HG03521 (cell line): ENCODE results near the gene RELT.

Experiments used
- ATAC-seq: cut with Tn5 transposase; IDR thresholded peaks from one replicate; pipeline ENCODE4 v1.9.1; 2021; ENCODE audit warnings: mild to moderate bottlenecking, moderate library complexity; ENCODE audit not compliant: unreplicated experiment

Gene RELT

DNA sequence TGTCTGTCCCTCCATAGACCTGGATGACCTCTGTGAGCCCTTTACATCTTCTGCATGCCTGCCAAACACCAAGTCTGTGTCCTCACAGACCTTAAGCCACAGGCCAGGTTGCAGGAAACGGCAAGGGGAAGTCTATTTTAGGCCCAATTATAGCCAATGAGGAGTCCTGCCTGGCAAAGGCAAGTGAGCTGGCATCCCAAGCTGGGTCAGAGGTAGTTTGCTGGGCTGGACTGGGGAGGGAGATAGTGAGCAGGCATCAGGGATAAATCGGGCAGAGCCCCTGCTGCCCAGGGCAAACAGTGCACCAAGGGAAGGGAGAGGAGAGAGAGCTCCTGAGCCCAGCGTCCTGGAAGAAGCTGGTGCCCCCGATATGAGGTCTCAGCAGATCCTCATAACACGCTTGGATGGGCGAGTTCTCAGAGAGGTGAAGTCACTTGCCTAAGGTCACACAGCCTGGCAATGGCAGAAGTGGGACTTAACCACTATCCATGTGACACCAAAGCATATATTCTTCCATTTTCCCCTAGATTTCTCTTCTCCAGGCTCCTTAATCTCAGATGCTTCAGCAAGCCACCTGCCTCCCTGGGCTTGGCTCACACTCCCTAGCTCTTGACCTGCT lies 3.7 kb upstream of the RELT start:
- ATAC-seq, result no peak

DNA sequence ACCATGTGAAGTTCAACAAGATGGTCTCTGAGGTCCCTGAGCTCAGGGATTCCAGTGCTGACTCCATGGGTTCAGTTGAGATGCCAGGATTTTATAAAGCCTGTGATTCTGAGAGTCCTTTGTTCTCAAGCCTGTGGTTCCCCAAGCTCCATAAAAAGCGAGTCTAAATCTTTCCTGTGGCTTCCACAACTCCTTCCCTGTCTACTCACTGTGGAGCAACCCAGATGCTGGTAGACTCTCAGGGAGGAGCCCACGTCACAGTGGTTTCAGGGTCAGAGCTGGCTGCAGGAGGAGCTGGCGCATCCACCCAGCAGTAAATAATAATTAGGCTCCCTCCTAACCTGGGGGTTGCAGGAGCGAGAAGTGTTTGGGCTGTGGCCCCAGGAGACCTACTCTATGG lies 2.0 kb upstream of the RELT start:
- ATAC-seq, result no peak

DNA sequence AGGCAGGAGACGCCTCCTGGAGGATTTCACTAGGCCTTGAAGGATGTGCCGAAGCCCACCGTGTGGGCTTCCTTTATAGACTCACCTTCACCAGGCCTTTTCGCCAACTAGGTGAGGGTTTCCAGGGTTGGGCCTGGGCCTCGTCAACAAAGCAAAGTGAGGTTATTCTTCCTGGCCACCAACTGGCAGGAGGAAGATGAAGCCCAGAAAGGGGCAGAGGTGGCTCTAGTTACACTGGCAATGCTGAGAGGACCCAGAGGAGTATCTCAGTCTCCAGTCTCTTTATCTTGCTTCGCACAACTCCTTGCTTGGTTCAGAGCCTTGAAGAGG lies 404 bp upstream of the RELT start:
- ATAC-seq, result no peak

DNA sequence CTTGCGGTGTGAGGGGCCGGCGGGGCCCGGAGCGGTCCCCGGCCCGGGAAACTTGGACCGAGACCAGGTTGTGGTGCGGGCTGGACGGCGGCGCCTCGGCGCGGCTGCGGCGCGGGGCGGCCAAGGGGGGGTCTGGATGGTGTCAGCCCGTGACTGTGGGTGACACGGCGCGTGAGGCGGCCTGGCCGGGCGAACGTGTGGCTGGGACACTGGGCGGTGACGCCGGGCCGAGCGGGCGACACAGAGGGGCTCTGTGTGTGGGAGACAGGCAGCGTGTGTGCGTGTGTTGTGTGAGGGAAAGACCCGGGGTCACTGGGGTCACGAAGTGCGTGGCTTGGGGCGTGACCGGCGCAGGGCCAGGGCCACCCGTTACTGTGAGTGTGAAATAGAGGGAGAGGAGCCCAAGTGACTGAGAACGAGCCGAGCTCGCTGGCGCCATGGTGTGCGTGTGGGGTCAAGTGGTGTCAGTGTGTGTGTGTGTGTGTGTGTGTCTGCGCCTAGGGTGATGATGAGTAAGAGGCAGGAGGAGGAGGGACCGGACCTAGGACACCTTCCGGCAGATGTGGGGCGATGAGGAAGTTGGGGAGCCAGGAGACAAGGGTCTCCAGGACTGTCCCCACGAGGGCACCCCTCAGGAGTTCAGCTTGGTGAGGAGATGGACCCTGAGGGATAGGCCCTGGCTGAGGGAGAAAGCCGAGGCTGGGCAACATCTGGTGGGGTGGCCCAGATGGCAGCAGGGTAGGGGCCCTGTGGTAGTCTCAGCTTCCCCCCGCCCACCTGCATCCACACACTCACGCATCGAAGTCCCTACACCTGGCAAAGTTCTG lies 817 bp downstream of the RELT start:
- peak; percentile 21 for ATAC-seq

DNA sequence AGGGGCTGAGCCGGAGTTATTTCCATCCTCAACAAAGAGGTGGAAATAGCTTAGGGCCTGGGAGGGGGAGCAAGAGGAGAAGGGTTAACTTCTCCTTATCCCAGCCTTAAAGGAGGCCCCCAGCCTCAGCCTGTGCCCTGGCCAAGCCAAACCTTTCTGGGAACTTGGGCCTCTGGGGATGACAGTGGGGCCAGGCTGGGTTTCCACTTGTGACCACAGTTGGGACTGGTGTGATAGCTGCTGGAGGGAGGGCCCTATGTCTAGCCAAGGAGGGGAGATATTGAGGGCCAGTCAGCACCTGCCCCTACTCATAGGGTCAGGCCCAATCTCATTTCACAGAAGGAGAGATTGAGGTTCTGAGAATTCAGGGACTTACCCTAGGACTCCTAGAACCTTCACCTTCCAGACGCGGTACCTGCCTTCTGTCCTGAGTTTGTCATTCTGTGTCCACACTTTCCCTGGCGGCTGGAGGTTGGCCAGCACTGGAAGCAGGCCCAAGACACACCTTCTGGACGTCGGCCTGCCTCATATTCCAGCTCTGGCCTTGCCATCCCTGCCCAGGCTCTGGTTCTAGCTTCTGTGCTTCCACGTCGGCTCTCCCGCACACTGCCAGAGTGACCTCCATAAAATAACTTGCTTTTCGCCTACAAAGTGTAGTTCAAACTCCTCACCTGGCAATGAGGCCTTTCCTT lies 3.1 kb downstream of the RELT start:
- ATAC-seq, result no peak

DNA sequence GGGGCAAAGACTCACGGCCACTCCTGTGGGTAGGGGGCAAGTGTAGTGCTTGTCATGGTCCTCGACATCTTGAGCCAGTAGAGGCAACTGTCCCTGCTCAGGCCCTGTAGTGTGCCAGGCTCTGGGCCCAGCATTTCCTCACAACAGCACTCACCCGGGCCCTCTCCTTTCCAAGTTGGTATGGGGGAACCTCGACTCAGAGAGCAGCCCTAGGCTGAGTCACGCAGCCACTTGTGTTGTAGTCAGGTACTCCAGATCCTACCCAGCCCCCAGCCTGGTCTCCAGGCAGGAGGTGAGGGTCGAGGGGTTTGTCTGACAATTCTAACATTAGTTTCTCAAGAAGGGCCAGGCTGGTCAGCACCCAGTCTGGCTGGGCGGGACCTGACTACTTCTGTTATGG lies 4.1 kb downstream of the RELT start:
- no peak for ATAC-seq

DNA sequence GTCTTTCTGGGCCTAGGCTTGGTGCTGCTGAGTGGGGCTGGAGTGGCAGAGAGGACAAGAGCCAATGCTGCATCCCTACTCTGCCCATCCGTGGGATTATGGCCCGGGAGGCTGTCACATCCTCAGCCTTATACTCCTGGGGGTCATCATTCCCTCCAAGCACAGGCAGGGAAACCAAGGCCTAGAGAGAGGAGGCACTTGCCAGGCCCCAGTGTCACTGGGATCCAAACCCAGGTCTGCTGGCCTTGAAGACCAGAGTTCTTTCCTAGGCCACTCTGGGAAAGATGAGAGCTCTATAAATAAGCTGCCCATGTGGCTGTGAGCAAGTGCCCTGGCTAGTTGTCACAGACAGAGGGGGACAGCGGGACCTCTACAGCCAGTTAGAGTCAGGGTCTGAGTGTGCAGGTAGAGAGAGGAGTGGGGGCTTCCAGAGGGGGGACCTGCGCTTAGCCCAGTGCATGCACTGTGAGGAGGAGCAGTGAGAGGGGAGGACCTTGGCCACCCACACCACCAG lies 4.8 kb downstream of the RELT start:
- ATAC-seq, result no peak

DNA sequence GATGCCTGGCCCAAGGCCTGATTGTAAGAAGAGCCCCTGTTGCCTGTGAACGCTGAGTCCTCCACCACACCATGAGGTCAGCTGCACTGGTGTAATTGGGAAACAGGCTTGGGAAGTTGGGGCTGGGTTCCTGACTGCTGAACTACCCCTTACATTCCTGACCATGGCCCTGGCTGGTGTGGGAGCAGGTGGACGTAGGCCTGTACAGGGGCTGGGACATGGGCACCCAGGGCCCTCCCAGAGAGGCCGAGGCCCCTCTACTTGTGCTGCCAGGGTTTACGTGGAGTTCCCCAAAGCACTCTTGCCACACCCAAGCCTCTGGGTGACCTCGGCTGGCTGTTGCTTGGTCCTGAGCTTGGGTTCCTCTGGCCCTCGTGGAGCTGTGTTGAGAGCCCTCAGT lies 5.4 kb downstream of the RELT start:
- no peak for ATAC-seq

DNA sequence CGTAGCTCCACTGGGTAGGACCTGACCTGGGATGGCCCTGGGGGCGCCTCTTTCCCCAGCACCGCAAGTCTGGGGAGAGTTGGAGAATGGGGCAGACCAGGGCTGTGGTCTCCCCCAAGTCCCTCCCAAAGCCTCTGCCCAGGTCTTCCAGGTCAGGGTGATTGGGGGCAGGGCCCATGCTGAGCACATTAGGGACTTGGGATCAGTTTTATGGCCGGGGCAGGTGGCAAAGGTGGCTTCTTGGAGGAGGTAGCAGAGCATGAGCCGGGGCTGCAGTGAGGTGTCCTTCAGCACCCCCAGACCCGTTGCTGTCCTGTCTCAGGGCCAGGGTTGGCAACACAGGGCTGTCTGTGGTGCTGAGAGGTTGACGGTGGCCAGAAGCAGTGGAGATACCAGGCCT lies 6.0 kb downstream of the RELT start:
- no peak for ATAC-seq

DNA sequence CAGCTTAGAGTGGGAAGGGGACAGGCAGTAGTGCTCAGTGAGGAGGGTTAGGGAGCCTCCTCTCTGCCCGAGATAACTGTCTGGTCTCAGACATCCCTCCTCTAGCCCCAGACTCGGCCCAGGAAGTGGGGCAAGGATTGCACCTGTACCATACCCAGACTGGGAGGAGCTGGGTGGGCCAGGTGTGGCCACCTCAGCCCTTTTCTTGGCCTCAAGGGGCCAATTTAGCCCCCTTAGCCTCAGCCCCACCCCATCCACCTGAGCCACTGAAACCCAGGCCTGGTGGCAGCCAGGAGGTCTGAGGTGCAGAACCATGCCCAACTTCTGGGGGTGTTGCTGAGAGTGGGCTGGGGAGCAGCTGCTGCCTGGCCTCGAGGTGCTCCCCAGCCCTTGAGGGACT lies 6.5 kb downstream of the RELT start:
- no peak for ATAC-seq

DNA sequence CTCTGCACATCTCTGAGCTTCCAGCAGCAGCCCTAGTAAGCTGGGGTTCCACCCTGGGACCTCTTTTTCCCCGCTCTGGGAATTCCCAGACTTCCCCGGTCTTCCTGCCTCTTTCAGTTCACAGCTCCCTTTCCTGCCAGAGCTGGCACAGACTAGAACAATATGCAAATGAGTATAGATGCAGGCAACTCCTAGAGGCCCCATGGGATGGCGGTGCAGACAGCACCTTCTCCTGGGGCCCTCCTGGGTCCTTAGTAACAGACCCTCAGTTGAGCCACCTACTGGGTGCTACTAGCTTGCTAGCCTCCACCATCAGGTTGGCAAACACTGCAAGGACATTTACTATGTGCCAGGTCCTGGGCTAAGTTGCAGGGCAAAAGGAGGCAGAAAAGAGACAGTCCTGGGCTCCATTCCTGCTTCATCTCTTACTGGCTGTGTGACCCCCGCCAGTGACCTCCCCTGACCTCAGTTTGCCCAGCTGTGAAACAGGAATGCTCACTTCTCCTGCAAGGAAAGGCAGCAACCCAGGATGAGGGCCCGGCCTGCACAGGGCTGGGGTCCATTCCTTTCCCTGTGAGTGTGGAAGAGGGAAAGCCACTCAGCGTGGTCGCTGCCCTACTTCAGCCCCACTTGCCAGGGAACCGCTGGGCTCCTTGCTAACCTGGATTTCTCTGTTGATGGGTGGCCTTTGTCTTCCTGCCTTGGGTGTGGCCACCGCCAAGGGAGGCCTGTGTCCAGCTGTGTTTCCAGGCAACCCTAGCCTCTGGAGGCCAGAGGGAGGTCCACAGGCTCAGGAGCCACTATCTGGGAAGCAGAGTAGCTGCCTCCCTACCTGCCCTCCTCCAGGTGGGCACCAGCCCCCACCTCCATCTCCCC lies 7.3 kb downstream of the RELT start:
- no peak for ATAC-seq

DNA sequence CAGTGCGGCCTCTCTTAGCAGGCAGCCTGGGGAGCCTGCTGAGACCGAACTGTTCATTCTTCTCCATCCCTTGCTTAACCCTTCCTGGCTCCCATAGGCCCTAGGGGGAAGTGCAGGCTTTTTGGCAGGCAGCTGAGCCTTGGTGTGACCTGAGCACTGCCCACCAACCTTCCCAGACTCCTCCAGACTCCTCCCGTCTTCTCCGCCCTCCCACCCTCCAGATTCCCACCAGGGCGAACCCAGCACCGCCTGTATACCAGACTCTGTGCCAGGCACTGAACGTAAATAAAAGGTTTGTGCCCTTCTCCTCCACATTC lies 7.9 kb downstream of the RELT start:
- no peak for ATAC-seq

DNA sequence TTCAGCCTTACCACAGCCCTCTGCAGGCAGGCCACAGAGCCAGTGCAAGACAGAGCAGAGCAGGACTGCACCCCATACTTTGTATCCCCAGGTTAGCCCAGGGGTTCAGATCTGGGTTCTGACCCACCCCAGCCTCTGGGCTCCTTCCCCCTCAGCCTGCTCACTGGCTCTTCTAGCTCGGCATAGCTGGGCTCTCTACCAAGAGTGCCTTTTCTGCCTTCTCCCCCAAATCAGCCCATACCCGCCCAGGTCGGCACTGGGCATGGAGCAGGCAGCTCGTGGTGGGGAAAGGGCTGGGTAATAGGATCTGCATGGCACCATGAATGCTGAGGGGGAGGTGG lies 8.3 kb downstream of the RELT start:
- ATAC-seq, result no peak

DNA sequence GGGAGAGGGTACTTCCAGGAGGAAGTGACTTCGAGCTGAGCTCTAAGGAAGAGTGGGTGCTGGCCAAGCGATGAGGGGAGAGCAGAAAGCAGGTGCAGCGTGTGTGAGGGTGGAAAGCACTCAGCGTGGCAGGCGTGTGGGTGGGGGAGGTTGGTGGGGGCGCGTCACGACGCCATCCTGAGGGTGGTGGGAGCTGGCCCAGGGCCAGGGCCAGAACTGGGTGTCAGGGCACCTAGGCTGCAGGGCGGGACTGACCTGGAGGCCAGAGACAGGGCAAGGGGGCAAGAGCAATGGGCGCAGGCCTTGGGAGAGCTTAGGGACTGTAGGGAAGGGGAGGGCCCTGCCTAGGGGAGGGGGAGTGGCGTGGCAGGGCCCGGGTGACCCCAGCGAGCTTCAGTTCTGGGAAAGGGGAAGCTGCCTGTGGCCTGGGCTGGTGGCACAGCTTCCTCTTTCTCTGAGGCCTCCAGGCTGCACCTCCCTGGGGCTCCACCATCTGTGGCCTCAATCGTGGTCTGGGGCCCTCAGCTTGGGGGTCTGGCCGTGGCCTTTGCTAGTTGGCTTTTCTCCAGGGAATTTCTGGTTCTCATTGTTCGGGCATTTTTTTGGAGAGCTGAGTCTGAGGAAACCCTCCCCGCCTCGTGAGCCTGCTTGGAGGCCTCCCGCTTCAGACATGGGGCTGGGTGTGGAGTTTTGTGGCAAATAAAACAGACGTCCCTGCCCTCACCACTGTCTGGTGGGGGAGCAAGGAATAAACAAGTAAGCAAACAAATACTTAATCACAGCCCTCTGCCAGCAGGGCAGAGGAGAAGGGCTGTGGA lies 8.9 kb downstream of the RELT start:
- ATAC-seq, result peak; percentile 42

DNA sequence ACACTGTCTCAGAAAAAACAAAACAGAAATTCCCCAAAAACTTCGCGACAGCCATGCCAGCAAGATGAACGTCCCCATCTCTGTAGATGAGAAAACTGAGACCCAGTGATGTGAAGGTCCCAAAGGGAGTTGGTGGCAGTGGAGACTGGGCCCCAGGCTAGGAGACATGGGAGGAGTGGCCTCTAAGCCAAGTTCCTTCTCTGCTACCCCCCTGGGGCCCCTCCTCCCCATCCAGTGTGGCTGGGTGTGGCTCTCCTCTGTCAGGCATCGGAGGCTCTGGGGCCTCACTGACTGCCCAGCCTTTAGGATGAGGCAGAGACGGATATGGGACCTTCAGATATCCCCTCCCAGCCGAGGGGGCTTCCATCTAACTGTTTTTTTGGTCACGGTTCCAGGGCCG lies 9.8 kb downstream of the RELT start:
- no peak for ATAC-seq

DNA sequence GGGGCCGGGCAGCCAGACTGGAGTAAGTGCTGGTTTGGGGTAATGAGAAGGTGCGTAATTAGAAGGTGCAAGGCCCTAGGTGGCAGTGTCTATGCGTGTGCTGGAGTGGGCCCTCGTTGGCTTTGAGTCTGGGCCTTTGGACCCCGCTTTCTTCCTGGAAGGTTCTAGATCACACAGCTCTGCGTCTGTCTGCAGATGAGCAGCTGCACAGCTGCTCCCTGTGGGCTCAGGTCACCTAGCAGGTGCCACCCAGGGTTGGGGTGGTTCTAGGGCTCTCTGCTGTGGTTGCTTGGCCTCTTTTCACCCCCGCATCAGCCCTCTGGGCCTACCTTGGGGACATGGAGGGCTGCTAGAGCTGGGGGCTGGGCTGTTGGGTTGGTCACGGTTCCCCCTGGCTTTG lies 10.3 kb downstream of the RELT start:
- ATAC-seq, result no peak

DNA sequence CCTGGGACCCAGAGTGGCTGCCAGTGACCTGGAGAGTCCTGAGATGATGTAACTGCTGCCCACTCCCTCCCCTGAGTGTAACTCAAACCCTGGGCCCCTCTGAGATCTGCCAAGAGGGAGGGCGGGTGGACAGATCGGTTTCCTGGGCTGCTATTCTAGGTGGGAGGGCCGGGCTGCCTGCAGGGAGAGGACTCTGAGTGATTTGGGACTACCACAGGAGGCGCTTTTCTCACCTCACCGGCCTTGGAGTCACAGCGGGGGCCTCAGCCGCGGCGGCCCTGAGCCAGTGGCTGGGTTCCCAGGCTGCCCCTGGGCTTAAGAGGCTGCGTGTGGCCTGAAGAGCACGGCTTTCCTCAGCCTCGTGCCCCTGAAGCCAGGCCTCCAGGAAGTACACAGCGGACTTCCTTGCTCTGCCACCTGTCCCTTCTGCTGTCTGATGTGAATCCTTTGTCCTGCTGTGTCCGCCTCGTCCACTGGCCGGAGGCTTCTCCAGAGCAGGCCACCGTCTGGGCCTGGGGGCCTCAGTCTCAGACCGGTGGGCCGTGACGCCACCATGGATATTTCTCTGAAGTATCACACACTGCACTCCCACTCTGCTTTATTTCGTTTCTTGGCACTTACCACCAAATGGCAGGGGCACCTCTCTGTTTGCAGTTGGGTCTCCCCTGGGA lies 11.5 kb downstream of the RELT start:
- ATAC-seq, result no peak

DNA sequence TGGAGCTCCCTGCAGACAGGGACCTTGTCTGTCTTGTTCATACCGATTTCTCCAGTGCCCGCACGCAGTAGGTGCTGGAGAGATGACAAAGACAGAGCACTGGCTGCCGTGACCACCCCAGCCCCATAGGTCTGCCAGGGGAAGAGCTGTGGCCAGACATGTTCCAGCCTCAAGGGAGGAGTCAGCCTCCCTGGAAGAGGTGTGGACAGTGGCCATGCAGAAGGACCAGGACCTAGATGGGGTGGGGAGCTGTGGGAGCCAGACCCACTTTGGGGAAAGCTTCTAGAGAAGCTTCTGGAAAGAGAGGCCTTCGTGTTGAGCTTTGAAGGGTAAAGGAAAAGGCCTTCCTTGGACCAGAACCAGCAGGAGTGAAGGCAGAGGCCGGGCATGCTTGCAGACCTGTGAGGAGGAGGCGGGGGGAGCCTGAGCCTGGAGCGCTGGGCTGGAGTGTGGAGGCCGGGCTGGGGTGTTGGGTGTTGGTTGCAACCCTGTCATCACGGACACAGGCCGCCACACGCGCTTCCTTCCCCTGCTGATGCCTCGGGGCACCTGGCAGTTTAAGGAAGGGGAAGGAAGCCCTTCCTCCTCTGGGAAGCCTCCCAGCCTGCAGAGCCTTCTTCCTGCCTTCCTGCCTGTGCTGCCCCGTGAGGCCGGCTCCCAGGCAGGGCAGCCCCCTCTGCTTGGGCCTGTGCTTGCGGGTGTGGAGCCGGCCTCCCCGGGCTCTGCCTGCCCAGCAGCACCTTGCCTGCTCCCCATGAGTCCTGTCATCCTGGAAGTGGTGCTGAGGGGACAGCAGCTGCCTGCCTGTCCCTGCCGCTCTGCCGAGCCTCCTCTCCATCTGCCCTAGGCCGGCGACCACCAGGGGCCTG lies 12.3 kb downstream of the RELT start:
- no peak for ATAC-seq

DNA sequence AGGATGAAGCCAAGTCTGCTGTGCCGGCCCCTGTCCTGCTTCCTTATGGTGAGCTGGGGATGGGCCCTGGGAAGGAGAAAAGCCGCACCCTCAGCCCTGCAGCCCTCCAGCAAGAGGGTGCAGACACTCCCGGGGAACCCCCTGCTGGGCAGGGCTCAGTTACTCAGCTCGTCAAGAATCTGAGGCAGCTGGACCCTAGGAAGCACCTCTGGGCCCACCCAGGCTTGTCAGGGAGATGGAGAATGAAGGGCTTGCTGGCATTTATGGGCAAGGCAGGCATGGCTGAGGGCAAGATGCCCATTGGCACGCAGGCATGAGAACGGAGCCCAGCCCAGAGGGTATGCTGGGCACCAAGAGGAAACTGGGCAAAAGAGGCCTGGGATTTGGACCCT lies 12.9 kb downstream of the RELT start:
- no peak for ATAC-seq
